GM10248 (cell line): ENCODE measurements around the gene CD109.
A peak's percentile ranks its signal among the peaks of the same experiment; 100 is the strongest.
"Not testable (repeated sequence)": the region's sequence is repeated elsewhere in the genome, so short reads cannot be mapped to it uniquely, and the experiment has no call there.

ENCODE experiments used
- CTCF ChIA-PET: fragments of 300-600 bp; sonication (Branson Sonifier 250); formaldehyde crosslinking; extraction: SDS; loops from one replicate; lab custom pipeline; 2021; ENCODE audit warnings: antibody characterized with exemption; lab: Yijun Ruan, JAX
- POLR2A ChIA-PET: fragments of 350-650 bp; sonication (Branson Sonifier 250); formaldehyde crosslinking; extraction: SDS; loops from one replicate; lab custom pipeline; 2020; ENCODE audit warnings: antibody characterized with exemption; lab: Yijun Ruan, JAX
- DNase-seq: peaks from one replicate; pipeline ENCODE4 v3.0.0; 2012; ENCODE audit errors: extremely low spot score
- CTCF ChIP-seq: IDR thresholded peaks from 2 replicates; pipeline ENCODE4 v1.5.1; 2012; ENCODE audit warnings: mild to moderate bottlenecking, low read depth; ENCODE audit errors: extremely low read depth, missing control alignments, control extremely low read depth

CD109 gene

GRCh38 chr6:73719046-73719445 lies 23.0 kb downstream of the CD109 start:
- CTCF ChIA-PET = interaction anchor here (0.7 to 5.5 kb wide), 5 partner anchors 12 to 65 kb away, joined by 3 to 49 read pairs (median 4); partner anchors contain the start of gene SLC17A5
- no peak for DNase-seq
- TF ChIP-seq CTCF = no peak
- POLR2A ChIA-PET = no interaction called here

GRCh38 chr6:73722318-73723060 lies 26.5 kb downstream of the CD109 start:
- ChIA-PET CTCF (interaction anchor here (0.6 to 5.5 kb wide), 8 partner anchors 8 to 70 kb away, joined by 3 to 49 read pairs (median 6); no protein-coding TSS in a partner anchor), POLR2A (interaction anchor here (1.0 kb wide), 1 partner anchor 202 kb away, joined by 4 read pairs; the partner anchor contains the start of gene EEF1A1)

GRCh38 chr6:73723480-73723879 lies 27.5 kb downstream of the CD109 start:
- DNase-seq, POLR2A ChIA-PET: not testable (repeated sequence)
- CTCF ChIA-PET = interaction anchor here (1.3 to 5.5 kb wide), 3 partner anchors 10 to 71 kb away, joined by 3 to 49 read pairs (median 3); no protein-coding TSS in a partner anchor

More at GRCh38 chr6:73722318-73723060, 26.5 kb downstream of the CD109 start:
- no peak for TF ChIP-seq CTCF
- peak; percentile 27 for DNase-seq

- ChIA-PET POLR2A (no interaction called here), CTCF (interaction anchor here (1.4 to 5.5 kb wide), 2 partner anchors 9 to 72 kb away, joined by 3 to 49 read pairs; no protein-coding TSS in a partner anchor)
- no peak for DNase-seq
- TF ChIP-seq CTCF = no peak
Measured at GRCh38 chr6:73724389-73724788, 28.4 kb downstream of the CD109 start.

- POLR2A ChIA-PET = not testable (repeated sequence)
- CTCF ChIA-PET = interaction anchor here (2.4 to 9.4 kb wide), 2 partner anchors 14 to 48 kb away, joined by 7 to 154 read pairs; no protein-coding TSS in a partner anchor
Measured at GRCh38 chr6:73725192-73725591, 29.2 kb downstream of the CD109 start.

GRCh38 chr6:73727114-73727513 lies 31.1 kb downstream of the CD109 start:
- CTCF ChIA-PET = interaction anchor here (0.9 to 9.4 kb wide), 6 partner anchors 10 to 1482 kb away, joined by 3 to 154 read pairs (median 4); no protein-coding TSS in a partner anchor
- TF ChIP-seq CTCF = no peak
- DNase-seq = no peak
- POLR2A ChIA-PET = no interaction called here

More at GRCh38 chr6:73725192-73725591, 29.2 kb downstream of the CD109 start:
- DNase-seq = not testable (repeated sequence)

GRCh38 chr6:73728548-73729205 lies 32.7 kb downstream of the CD109 start:
- DNase-seq = peak; percentile 21
- TF ChIP-seq CTCF = no peak
- POLR2A ChIA-PET = no interaction called here
- CTCF ChIA-PET = interaction anchor here (0.6 to 9.4 kb wide), 5 partner anchors 10 to 1480 kb away, joined by 4 to 154 read pairs (median 22); no protein-coding TSS in a partner anchor
